Testis (tissue), 2 donors: ENCODE results near the gene UFL1.
A peak's percentile ranks its signal among the peaks of the same experiment; 100 is the strongest.

ENCODE experiments used
- CTCF ChIP-seq, 3 experiments: fragments of 450-650 bp in 2 of 3; fragments of 200-600 bp in 1 of 3; sonication (generic) in 1 of 3; IDR thresholded peaks; one replicate each; pipeline ENCODE4 v1.5.1; 2016 to 2019; ENCODE audit warnings: antibody characterized with exemption in 3 of 3, mild to moderate bottlenecking in 2 of 3, moderate library complexity in 1 of 3
- POLR2A ChIP-seq: fragments of 450-650 bp; IDR thresholded peaks from one replicate; pipeline ENCODE4 v1.6.1; 2017; ENCODE audit warnings: antibody characterized with exemption, mild to moderate bottlenecking, moderate library complexity

GRCh38 chr6:96542702-96543101 lies 21.1 kb downstream of the UFL1 start:
- TF ChIP-seq POLR2A, result no peak
- peak in 2 of 3 experiments; percentile 26 to 43 for TF ChIP-seq CTCF (IDR thresholded peaks at IDR 0.05)
